Fibroblast of peridontal ligament (primary cell): ENCODE measurements around the gene BABAM2.
A peak's percentile ranks its signal among the peaks of the same experiment; 100 is the strongest.

Experiments
- DNase-seq: peaks from one replicate; pipeline ENCODE4 v3.0.0-alpha.2; 2010; ENCODE audit errors: extremely low read depth

BABAM2 gene

GRCh38 chr2:28201671-28202180, 311.2 kb downstream of the BABAM2 start:
- DNase-seq, result no peak

- no peak for DNase-seq
These were observed 312.2 kb downstream of the BABAM2 start for GRCh38 chr2:28202719-28203118.

GRCh38 chr2:28206762-28207161, 316.2 kb downstream of the BABAM2 start:
- DNase-seq, result peak; percentile 22

GRCh38 chr2:28209261-28209691, 318.7 kb downstream of the BABAM2 start:
- peak; percentile 26 for DNase-seq

GRCh38 chr2:28209864-28210263, 319.3 kb downstream of the BABAM2 start:
- no peak for DNase-seq

GRCh38 chr2:28210535-28210934, 320.0 kb downstream of the BABAM2 start:
- peak; percentile 35 for DNase-seq

GRCh38 chr2:28216331-28216730, 325.8 kb downstream of the BABAM2 start:
- no peak for DNase-seq

- DNase-seq, result no peak
These were observed 326.7 kb downstream of the BABAM2 start for GRCh38 chr2:28217042-28217740.

GRCh38 chr2:28219138-28219537, 328.6 kb downstream of the BABAM2 start:
- DNase-seq, result peak; percentile 52

- no peak for DNase-seq
These were observed 329.3 kb downstream of the BABAM2 start for GRCh38 chr2:28219758-28220368.

GRCh38 chr2:28224648-28225472, 334.3 kb downstream of the BABAM2 start:
- DNase-seq, result peak; percentile 99

GRCh38 chr2:28225473-28226080, 335.0 kb downstream of the BABAM2 start:
- no peak for DNase-seq

GRCh38 chr2:28226558-28226957, 336.0 kb downstream of the BABAM2 start:
- no peak for DNase-seq

GRCh38 chr2:28227498-28227897, 337.0 kb downstream of the BABAM2 start:
- DNase-seq, result no peak

GRCh38 chr2:28228434-28228995, 338.0 kb downstream of the BABAM2 start:
- DNase-seq, result peak; percentile 83

GRCh38 chr2:28231110-28231631, 340.6 kb downstream of the BABAM2 start:
- DNase-seq, result peak; percentile 83

GRCh38 chr2:28232295-28232694, 341.8 kb downstream of the BABAM2 start:
- DNase-seq, result no peak

GRCh38 chr2:28233164-28233676, 342.7 kb downstream of the BABAM2 start:
- DNase-seq, result no peak

- DNase-seq, result no peak
These were observed 344.3 kb downstream of the BABAM2 start for GRCh38 chr2:28234807-28235206.

GRCh38 chr2:28239207-28239606, 348.7 kb downstream of the BABAM2 start:
- no peak for DNase-seq

- DNase-seq, result no peak
These were observed 350.4 kb downstream of the BABAM2 start for GRCh38 chr2:28240937-28241336.
